Measurements from ENCODE around the gene PRKCZ. TPM values are rescaled to one million over a fixed set of nuclear protein-coding genes. Genes with fewer than 3 reads are reported as not detected.

The PRKCZ gene
- total RNA-seq, 1 donor = 1.6 TPM

DNA sequence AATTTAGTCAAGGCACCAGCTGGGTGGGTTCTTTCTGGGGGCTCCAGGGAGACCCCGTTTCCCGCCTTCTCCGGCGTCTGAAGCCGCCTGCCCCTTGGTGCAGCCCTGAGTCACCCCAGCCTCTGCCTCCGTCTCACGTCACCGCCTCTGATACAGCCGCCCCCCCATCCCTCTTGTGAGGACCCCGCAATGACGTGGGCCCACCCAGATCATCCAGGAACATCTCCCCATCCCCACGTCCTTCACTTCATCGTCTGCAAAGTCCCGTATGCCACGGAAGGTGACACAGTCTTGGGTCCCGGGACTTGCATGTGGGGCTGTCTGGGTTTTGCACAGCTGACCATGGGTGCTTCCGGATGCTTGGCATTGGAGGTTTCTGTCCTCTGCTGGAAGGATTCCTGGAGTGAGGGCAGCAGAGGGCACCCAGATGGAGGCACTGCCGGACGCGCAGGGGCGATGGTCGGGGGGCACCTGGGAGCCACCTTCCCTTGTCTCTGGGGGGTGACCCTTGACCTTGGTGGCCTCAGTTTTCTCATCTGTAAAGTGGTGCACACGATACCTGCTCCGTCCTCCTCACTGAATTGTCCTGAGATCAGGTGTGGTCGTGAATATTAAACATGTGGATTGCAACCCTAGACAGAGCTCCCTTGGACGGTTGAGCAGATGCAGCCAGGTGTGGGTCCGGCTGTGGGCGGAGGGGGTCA is 58.8 kb downstream of the PRKCZ start:
- TF ChIP-seq, protein P1, sequence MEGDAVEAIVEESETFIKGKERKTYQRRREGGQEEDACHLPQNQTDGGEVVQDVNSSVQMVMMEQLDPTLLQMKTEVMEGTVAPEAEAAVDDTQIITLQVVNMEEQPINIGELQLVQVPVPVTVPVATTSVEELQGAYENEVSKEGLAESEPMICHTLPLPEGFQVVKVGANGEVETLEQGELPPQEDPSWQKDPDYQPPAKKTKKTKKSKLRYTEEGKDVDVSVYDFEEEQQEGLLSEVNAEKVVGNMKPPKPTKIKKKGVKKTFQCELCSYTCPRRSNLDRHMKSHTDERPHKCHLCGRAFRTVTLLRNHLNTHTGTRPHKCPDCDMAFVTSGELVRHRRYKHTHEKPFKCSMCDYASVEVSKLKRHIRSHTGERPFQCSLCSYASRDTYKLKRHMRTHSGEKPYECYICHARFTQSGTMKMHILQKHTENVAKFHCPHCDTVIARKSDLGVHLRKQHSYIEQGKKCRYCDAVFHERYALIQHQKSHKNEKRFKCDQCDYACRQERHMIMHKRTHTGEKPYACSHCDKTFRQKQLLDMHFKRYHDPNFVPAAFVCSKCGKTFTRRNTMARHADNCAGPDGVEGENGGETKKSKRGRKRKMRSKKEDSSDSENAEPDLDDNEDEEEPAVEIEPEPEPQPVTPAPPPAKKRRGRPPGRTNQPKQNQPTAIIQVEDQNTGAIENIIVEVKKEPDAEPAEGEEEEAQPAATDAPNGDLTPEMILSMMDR (IDR thresholded peaks at IDR 0.05; ENCODE audit: insufficient read depth, low read length) = no peak
- no peak for DNase-seq (ENCODE audit: low read depth)
- H3K4me3 ChIP-seq (ENCODE audit: low read depth, low read length) = no peak overlapping the region

DNA sequence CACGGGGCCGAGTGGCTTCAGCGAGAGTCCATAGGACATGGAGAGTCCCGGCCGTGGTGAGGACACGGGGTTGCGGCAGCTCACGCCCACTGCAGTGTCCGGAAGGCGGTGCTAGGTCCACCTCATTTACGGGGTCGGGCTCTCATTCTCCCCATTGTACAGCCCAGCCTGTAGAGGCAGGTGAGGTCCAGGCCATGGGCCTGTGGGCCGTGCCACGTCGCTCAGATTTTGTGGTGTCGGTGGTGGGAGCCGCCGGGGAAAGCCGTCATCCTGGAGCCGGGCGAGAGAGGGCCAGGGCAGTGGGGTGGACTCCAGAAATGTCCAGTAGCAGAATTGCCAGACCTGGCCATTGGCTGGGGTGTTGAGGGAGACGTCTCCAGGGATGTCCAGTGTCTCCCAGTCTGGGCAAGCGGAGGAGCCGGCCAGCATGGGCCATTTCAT is 59.4 kb downstream of the PRKCZ start:
- H3K4me3 ChIP-seq (ENCODE audit: low read depth, low read length) = no peak overlapping the region
- no peak for DNase-seq (ENCODE audit: low read depth)
- TF ChIP-seq, protein P1 (IDR thresholded peaks at IDR 0.05; ENCODE audit: insufficient read depth, low read length) = no peak

DNA sequence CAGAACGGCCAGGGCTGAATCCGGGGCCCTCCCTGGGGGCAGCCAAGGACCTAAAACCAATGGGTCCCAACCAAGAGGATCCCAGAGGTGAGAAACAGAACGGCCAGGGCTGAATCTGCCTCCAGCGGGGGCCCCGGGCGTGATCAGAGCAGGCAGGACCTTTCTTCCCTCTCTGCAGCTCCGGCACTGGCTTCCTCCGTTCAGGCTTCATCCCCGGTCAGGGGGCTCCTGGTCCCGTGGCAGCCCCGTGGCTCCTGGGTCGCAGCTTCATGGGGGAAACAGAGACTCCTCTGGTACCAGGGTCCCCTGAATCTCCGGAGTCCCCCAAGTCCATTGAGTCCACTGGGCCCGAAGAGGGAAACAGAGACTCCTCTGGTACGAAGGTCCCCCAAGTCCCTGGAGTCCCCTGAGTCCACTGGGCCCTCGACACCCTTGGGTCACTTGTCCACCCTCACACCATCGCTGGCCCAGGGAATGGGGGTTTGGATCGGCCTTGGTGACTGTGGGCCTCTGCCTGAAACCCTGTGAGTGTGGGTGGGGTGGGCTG is 60.1 kb downstream of the PRKCZ start:
- TF ChIP-seq, protein P1 (IDR thresholded peaks at IDR 0.05; ENCODE audit: insufficient read depth, low read length) = no peak
- H3K4me3 ChIP-seq (ENCODE audit: low read depth, low read length) = no peak overlapping the region
- DNase-seq (ENCODE audit: low read depth) = no peak

DNA sequence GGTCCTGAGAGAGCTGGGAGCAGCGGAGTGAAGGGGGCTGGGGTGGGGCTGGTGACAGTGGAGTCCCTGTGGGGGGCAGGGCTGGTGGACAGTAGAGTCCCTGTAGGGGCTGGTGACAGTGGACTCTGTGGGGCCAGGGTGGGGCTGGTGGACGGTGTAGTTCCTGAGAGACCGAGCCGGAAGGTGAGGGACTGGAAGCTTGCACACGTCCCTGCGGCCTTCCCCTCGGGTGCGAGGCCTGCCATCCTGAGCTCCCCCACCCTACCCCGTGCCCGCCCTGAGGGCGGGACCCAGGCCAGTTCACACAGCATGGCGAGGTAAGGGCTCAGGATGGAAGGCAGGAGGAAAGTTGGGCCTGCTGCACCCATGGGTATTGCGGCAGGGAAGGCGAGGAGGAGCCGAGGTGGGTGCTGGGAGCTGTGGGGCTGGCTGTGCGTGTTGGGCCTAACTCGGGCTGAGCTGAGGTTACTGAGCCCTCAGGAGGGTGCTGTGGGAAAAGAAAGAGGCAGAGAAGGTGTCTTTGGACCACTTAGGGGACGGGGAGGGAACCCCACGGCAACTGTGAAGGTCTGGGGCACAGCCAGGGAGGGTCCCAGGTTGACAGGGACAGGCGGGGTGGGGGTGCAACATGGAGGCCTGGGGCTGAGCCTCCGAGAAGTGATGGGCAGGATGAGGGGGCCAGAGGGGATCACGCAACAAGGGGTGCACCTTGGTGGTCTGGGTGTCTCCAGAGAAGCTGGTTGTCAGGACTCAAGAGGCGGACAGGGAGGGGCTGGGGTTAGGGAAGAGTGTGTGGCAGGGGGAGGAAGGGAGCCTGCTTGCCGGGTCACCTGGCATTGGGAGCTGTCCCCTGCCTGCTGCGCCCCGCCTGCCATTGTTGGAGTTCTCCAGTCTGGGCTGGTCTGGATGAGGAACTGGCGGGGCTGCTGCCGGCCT is 60.8 kb downstream of the PRKCZ start:
- TF ChIP-seq, protein P1 (IDR thresholded peaks at IDR 0.05; ENCODE audit: insufficient read depth, low read length) = no peak
- no peak for DNase-seq (ENCODE audit: low read depth)
- no peak overlapping the region for H3K4me3 ChIP-seq (ENCODE audit: low read depth, low read length)

DNA sequence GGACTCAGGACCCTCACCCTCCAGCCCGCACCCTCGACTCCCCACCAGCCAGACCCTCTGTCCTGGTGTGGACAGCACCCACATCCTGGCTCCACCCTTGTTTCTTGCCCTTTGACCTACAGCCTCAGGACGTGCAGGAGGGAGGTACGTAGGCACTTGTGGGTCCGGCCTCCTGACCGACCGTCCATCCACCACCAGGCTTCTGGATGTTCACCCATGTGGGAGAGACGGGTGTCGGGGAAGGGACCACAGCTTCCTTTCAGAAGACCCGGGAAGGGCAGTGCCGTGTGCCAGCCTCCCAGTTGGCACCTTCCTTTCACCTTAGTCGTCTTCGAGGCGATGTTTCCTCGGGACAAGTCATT is 61.4 kb downstream of the PRKCZ start:
- H3K4me3 ChIP-seq (ENCODE audit: low read depth, low read length) = no peak overlapping the region
- DNase-seq (ENCODE audit: low read depth) = no peak
- TF ChIP-seq, protein P1 (IDR thresholded peaks at IDR 0.05; ENCODE audit: insufficient read depth, low read length) = no peak

DNA sequence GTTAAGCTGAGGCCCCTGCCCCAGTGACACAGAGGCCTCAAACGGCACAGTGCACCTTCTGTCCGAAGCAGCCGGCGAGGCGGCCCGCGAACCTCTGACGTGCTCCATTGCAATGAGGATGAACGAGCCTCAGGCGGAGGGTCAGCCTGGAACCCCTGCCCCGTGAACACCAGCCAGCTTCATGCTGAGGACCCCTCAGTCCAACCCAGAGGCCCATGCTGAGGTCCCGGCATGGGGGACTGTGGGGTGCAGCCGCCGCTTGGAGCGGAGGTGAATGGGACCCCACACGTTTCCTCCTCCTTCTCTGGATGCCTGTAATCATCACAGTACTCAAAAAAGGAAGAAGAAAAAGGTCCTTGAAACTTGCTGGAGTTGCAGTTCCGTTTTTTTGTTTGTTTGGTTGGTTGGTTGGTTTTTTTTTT is 62.1 kb downstream of the PRKCZ start:
- no peak for DNase-seq (ENCODE audit: low read depth)
- TF ChIP-seq, protein P1 (IDR thresholded peaks at IDR 0.05; ENCODE audit: insufficient read depth, low read length) = no peak
- H3K4me3 ChIP-seq (ENCODE audit: low read depth, low read length) = no peak overlapping the region
